Activated CD4-positive, alpha-beta T cell treated with anti-CD3 and anti-CD28 coated beads for 36 hours (primary cell): Measurements from ENCODE around the gene ERG28. TPM values are rescaled to one million over a fixed set of nuclear protein-coding genes. Genes with fewer than 3 reads are reported as not detected.

ENCODE experiments used
- ATAC-seq: fragments of 200-7000 bp; cut with Tn5 transposase; one replicate; pipeline ENCODE4 v1.10.0; 2021; ENCODE audit warnings: mild to moderate bottlenecking, moderate library complexity
- CTCF ChIA-PET: fragments of 350-600 bp; sonication (Branson Sonifier 250); formaldehyde crosslinking; loops from one replicate; lab custom pipeline; 2021; ENCODE audit warnings: antibody characterized with exemption; lab: Charles Lee
- POLR2A ChIA-PET: fragments of 350-600 bp; sonication (Branson Sonifier 250); formaldehyde crosslinking; loops from one replicate; lab custom pipeline; 2021; ENCODE audit warnings: antibody characterized with exemption, inconsistent platforms; lab: Charles Lee
- DNase-seq: peaks from one replicate; pipeline ENCODE4 v3.0.0-alpha.2; 2020
- H3K27ac Mint-ChIP-seq: one replicate; pipeline ENCODE4 v1.8.0; 2021; ENCODE audit warnings: mixed read lengths
- H3K27me3 Mint-ChIP-seq: one replicate; pipeline ENCODE4 v1.8.0; 2021; ENCODE audit warnings: mixed read lengths
- H3K36me3 Mint-ChIP-seq: one replicate; pipeline ENCODE4 v1.8.0; 2021; ENCODE audit warnings: low read depth, mixed read lengths
- H3K4me1 Mint-ChIP-seq: one replicate; pipeline ENCODE4 v1.8.0; 2021; ENCODE audit warnings: mixed read lengths
- H3K4me3 Mint-ChIP-seq: one replicate; pipeline ENCODE4 v1.8.0; 2021; ENCODE audit warnings: mild to moderate bottlenecking, moderate library complexity, mixed read lengths
- H3K9me3 Mint-ChIP-seq: one replicate; pipeline ENCODE4 v1.8.0; 2021; ENCODE audit warnings: low read depth, mixed read lengths
- intact Hi-C, 2 experiments: fragments of 100-400 bp; cut with DNase I in 1 of 2; cut with micrococcal nuclease in 1 of 2; formaldehyde crosslinking; loops; one replicate each; pipeline versions ENCODE4 v1.14.2 to v1.15.1; 2022 to 2024; cut with DNase I, micrococcal nuclease
- total RNA-seq, 2 experiments: library from RNA; stranded (reverse); gene quantifications; one replicate each; pipeline ENCODE4 v1.2.3, GENCODE V29; 2021

ERG28 gene
- total RNA-seq, 2 experiments from 2014 or later = 19.1 to 23.7 TPM

- ChIA-PET POLR2A (no interaction called here), CTCF (interaction anchor here (0.5 to 1.3 kb wide), 4 partner anchors 8 to 106 kb away, joined by 3 read pairs; no protein-coding TSS in a partner anchor)
- no peaks in the 10 kb centered on the region for H3K9me3 Mint-ChIP-seq
- intact Hi-C loops = no loop called here
- no peak overlapping the region for H3K27ac Mint-ChIP-seq
- no peaks in the 10 kb centered on the region for H3K27me3 Mint-ChIP-seq
- H3K4me1 Mint-ChIP-seq = no peaks in the 10 kb centered on the region
- H3K4me3 Mint-ChIP-seq = no peak overlapping the region
- H3K36me3 Mint-ChIP-seq = peaks cover 2% of the 10 kb centered on the region
- ATAC-seq = no peak
- DNase-seq = no peak
Measured at GRCh38 chr14:75626863-75627262, 33.8 kb downstream of the ERG28 start.

- H3K27ac Mint-ChIP-seq = no peak overlapping the region
- no peaks in the 10 kb centered on the region for H3K4me1 Mint-ChIP-seq
- DNase-seq (no peak), ATAC-seq (no peak)
- no peak overlapping the region for H3K4me3 Mint-ChIP-seq
- no peaks in the 10 kb centered on the region for H3K9me3 Mint-ChIP-seq
- ChIA-PET CTCF (interaction anchor here (1.2 kb wide), 1 partner anchor 9 kb away, joined by 3 read pairs; no protein-coding TSS in a partner anchor), POLR2A (no interaction called here)
- intact Hi-C loops = no loop called here
- H3K36me3 Mint-ChIP-seq = peaks cover 2% of the 10 kb centered on the region
- H3K27me3 Mint-ChIP-seq = no peaks in the 10 kb centered on the region
Measured at GRCh38 chr14:75626396-75626795, 34.3 kb downstream of the ERG28 start.

- Mint-ChIP-seq H3K27me3 (no peaks in the 10 kb centered on the region), H3K9me3 (no peaks in the 10 kb centered on the region), H3K4me1 (no peaks in the 10 kb centered on the region), H3K27ac (no peak overlapping the region), H3K4me3 (no peak overlapping the region), H3K36me3 (peaks cover 2% of the 10 kb centered on the region)
- intact Hi-C loops = no loop called here
- DNase-seq = no peak
- ATAC-seq = no peak
- POLR2A ChIA-PET = no interaction called here
- CTCF ChIA-PET = interaction anchor here (1.1 to 1.3 kb wide), 2 partner anchors 24 to 29 kb away, joined by 3 to 4 read pairs; no protein-coding TSS in a partner anchor
Measured at GRCh38 chr14:75625034-75625433, 35.6 kb downstream of the ERG28 start.

- DNase-seq (no peak), ATAC-seq (no peak)
- Mint-ChIP-seq H3K27ac (no peak overlapping the region), H3K36me3 (no peaks in the 10 kb centered on the region), H3K9me3 (no peaks in the 10 kb centered on the region), H3K4me1 (no peaks in the 10 kb centered on the region), H3K4me3 (no peak overlapping the region), H3K27me3 (no peaks in the 10 kb centered on the region)
- ChIA-PET CTCF (interaction anchor here (0.7 to 2.1 kb wide), 3 partner anchors 10 to 90 kb away, joined by 3 to 5 read pairs (median 3); no protein-coding TSS in a partner anchor), POLR2A (no interaction called here)
- intact Hi-C loops = no loop called here
Measured at GRCh38 chr14:75619548-75619947, 41.1 kb downstream of the ERG28 start.

- Mint-ChIP-seq H3K9me3 (no peaks in the 10 kb centered on the region), H3K36me3 (no peaks in the 10 kb centered on the region), H3K4me1 (peaks cover 2% of the 10 kb centered on the region), H3K27me3 (no peaks in the 10 kb centered on the region), H3K4me3 (no peak overlapping the region), H3K27ac (no peak overlapping the region)
- ChIA-PET POLR2A (no interaction called here), CTCF (interaction anchor here (1.0 kb wide), 1 partner anchor 38 kb away, joined by 3 read pairs; no protein-coding TSS in a partner anchor)
- DNase-seq = no peak
- no peak for ATAC-seq
- intact Hi-C loops = no loop called here
Measured at GRCh38 chr14:75615200-75615599, 45.5 kb downstream of the ERG28 start.

GRCh38 chr14:75614179-75614578 lies 46.5 kb downstream of the ERG28 start:
- no peak for ATAC-seq
- CTCF ChIA-PET = no interaction called here
- peaks cover 2% of the 10 kb centered on the region for H3K4me1 Mint-ChIP-seq
- H3K9me3 Mint-ChIP-seq = no peaks in the 10 kb centered on the region
- no peak overlapping the region for H3K4me3 Mint-ChIP-seq
- intact Hi-C loops = no loop called here
- H3K36me3 Mint-ChIP-seq = no peaks in the 10 kb centered on the region
- H3K27me3 Mint-ChIP-seq = no peaks in the 10 kb centered on the region
- POLR2A ChIA-PET = no interaction called here
- DNase-seq = no peak
- H3K27ac Mint-ChIP-seq = no peak overlapping the region

GRCh38 chr14:75612157-75612556 lies 48.5 kb downstream of the ERG28 start:
- DNase-seq = no peak
- no peak for ATAC-seq
- no peaks in the 10 kb centered on the region for H3K27me3 Mint-ChIP-seq
- POLR2A ChIA-PET = no interaction called here
- intact Hi-C loops = no loop called here
- peaks cover 2% of the 10 kb centered on the region for H3K4me1 Mint-ChIP-seq
- H3K36me3 Mint-ChIP-seq = peaks cover 2% of the 10 kb centered on the region
- H3K27ac Mint-ChIP-seq = no peak overlapping the region
- H3K4me3 Mint-ChIP-seq = no peak overlapping the region
- peaks cover 5% of the 10 kb centered on the region for H3K9me3 Mint-ChIP-seq
- CTCF ChIA-PET = no interaction called here

- intact Hi-C loops = no loop called here
- no peak for ATAC-seq
- no peak overlapping the region for H3K4me3 Mint-ChIP-seq
- ChIA-PET CTCF (interaction anchor here (2.1 kb wide), 1 partner anchor 9 kb away, joined by 5 read pairs; no protein-coding TSS in a partner anchor), POLR2A (no interaction called here)
- peaks cover 2% of the 10 kb centered on the region for H3K4me1 Mint-ChIP-seq
- no peak overlapping the region for H3K27ac Mint-ChIP-seq
- no peaks in the 10 kb centered on the region for H3K27me3 Mint-ChIP-seq
- DNase-seq = no peak
- peaks cover 2% of the 10 kb centered on the region for H3K36me3 Mint-ChIP-seq
- peaks cover 5% of the 10 kb centered on the region for H3K9me3 Mint-ChIP-seq
Measured at GRCh38 chr14:75610834-75611233, 49.8 kb downstream of the ERG28 start.

- H3K36me3 Mint-ChIP-seq = peaks cover 2% of the 10 kb centered on the region
- POLR2A ChIA-PET = no interaction called here
- ATAC-seq = peak; percentile 19
Measured at GRCh38 chr14:75609606-75610475, 50.8 kb downstream of the ERG28 start.

GRCh38 chr14:75609116-75609515 lies 51.6 kb downstream of the ERG28 start:
- CTCF ChIA-PET = interaction anchor here (2.1 kb wide), 1 partner anchor 11 kb away, joined by 5 read pairs; no protein-coding TSS in a partner anchor

More at GRCh38 chr14:75609606-75610475, 50.8 kb downstream of the ERG28 start:
- CTCF ChIA-PET = interaction anchor here (0.7 to 2.1 kb wide), 2 partner anchors 10 to 275 kb away, joined by 3 to 5 read pairs; no protein-coding TSS in a partner anchor
- H3K27me3 Mint-ChIP-seq = no peaks in the 10 kb centered on the region
- DNase-seq = no peak
- peaks cover 2% of the 10 kb centered on the region for H3K4me1 Mint-ChIP-seq
- no peak overlapping the region for H3K4me3 Mint-ChIP-seq
- H3K27ac Mint-ChIP-seq = no peak overlapping the region
- peaks cover 5% of the 10 kb centered on the region for H3K9me3 Mint-ChIP-seq
- intact Hi-C loops = no loop called here

GRCh38 chr14:75607842-75608640 lies 52.6 kb downstream of the ERG28 start:
- H3K36me3 Mint-ChIP-seq = peaks cover 2% of the 10 kb centered on the region
- peaks cover 5% of the 10 kb centered on the region for H3K9me3 Mint-ChIP-seq
- POLR2A ChIA-PET = no interaction called here
- no peak overlapping the region for H3K4me3 Mint-ChIP-seq
- ATAC-seq = no peak
- H3K27me3 Mint-ChIP-seq = no peaks in the 10 kb centered on the region
- no peak overlapping the region for H3K27ac Mint-ChIP-seq
- peaks cover 2% of the 10 kb centered on the region for H3K4me1 Mint-ChIP-seq
- CTCF ChIA-PET = interaction anchor here (0.8 to 1.0 kb wide), 2 partner anchors 229 to 1386 kb away, joined by 3 read pairs; no protein-coding TSS in a partner anchor
- intact Hi-C loops = no loop called here
- no peak for DNase-seq

More at GRCh38 chr14:75609116-75609515, 51.6 kb downstream of the ERG28 start:
- Mint-ChIP-seq H3K27ac (no peak overlapping the region), H3K4me3 (no peak overlapping the region), H3K27me3 (no peaks in the 10 kb centered on the region), H3K4me1 (peaks cover 2% of the 10 kb centered on the region), H3K36me3 (peaks cover 2% of the 10 kb centered on the region), H3K9me3 (peaks cover 5% of the 10 kb centered on the region)
- POLR2A ChIA-PET = no interaction called here
- ATAC-seq = no peak
- DNase-seq = no peak
- intact Hi-C loops = no loop called here
